Loucy (cell line): ENCODE results near the gene YBX3.

Source experiments
- H2AFZ ChIP-seq: fragments of 200-600 bp; sonication (generic); 2 replicates; pipeline ENCODE4 v1.6.0; 2016; ENCODE audit warnings: antibody characterized with exemption, mild to moderate bottlenecking, low read length, moderate library complexity
- H3F3A ChIP-seq: fragments of 200-600 bp; 2 replicates; pipeline ENCODE4 v1.6.0; 2016; ENCODE audit warnings: antibody characterized with exemption, low read depth, mild to moderate bottlenecking
- H3K27me3 ChIP-seq: fragments of 200-600 bp; sonication (generic); 2 replicates; pipeline ENCODE4 v1.6.1; 2014; ENCODE audit warnings: low read length, mild to moderate bottlenecking; ENCODE audit not compliant: insufficient read depth, poor library complexity, severe bottlenecking
- H3K36me3 ChIP-seq: fragments of 200-600 bp; sonication (generic); 2 replicates; pipeline ENCODE4 v1.6.1; 2016; ENCODE audit warnings: low read length; ENCODE audit not compliant: insufficient read depth
- H3K4me1 ChIP-seq: fragments of 200-600 bp; sonication (generic); 2 replicates; pipeline ENCODE4 v1.5.1; 2014; ENCODE audit warnings: low read length, mild to moderate bottlenecking; ENCODE audit not compliant: insufficient read depth, poor library complexity, severe bottlenecking
- H3K4me2 ChIP-seq: fragments of 200-600 bp; sonication (generic); 2 replicates; pipeline ENCODE4 v1.6.0; 2014; ENCODE audit warnings: antibody characterized with exemption, low read length, low read depth, mild to moderate bottlenecking; ENCODE audit not compliant: poor library complexity, severe bottlenecking
- H3K4me3 ChIP-seq: fragments of 200-600 bp; sonication (generic); 2 replicates; pipeline ENCODE4 v1.5.1; 2014; ENCODE audit warnings: low read length, mild to moderate bottlenecking, mixed read lengths; ENCODE audit not compliant: poor library complexity, severe bottlenecking
- H3K79me2 ChIP-seq: fragments of 200-600 bp; sonication (generic); 2 replicates; pipeline ENCODE4 v1.6.1; 2014; ENCODE audit warnings: low read length; ENCODE audit not compliant: insufficient read depth
- H3K9ac ChIP-seq: fragments of 200-600 bp; sonication (generic); 2 replicates; pipeline ENCODE4 v1.6.0; 2014; ENCODE audit warnings: mild to moderate bottlenecking, low read depth, low read length, moderate library complexity; ENCODE audit not compliant: poor library complexity, severe bottlenecking
- H3K9me2 ChIP-seq: fragments of 200-600 bp; sonication (generic); replicated peaks from 2 replicates; pipeline ENCODE4 v1.6.1; 2016; ENCODE audit warnings: low read depth, low read length, mixed read lengths
- H3K9me3 ChIP-seq: fragments of 200-600 bp; sonication (generic); 2 replicates; pipeline ENCODE4 v1.6.1; 2014; ENCODE audit warnings: mild to moderate bottlenecking, antibody characterized with exemption, low read length, low read depth; ENCODE audit not compliant: insufficient read depth
- H4K20me1 ChIP-seq: fragments of 200-600 bp; sonication (generic); 2 replicates; pipeline ENCODE4 v1.6.0; 2014; ENCODE audit warnings: antibody characterized with exemption, low read length, mild to moderate bottlenecking; ENCODE audit not compliant: insufficient read depth, poor library complexity, severe bottlenecking
- CTCF ChIP-seq: fragments of 200-600 bp; sonication (generic); conservative IDR thresholded peaks from 2 replicates; pipeline ENCODE4 v1.5.1; 2014; ENCODE audit warnings: mild to moderate bottlenecking, antibody characterized with exemption, low read length
- EZH2phosphoT487 ChIP-seq: fragments of 200-600 bp; IDR thresholded peaks from 2 replicates; pipeline ENCODE4 v1.6.1; 2018; ENCODE audit warnings: antibody characterized with exemption, mild to moderate bottlenecking, moderate library complexity, borderline replicate concordance

YBX3 gene

GRCh38 chr12:10705655-10706054 is 17.5 kb downstream of the YBX3 start:
- TF ChIP-seq CTCF (no peak), EZH2phosphoT487 (no peak)
- Histone ChIP-seq H3K36me3 (peaks cover 73% of the 10 kb centered on the region; the same call in 1 of the 2 replicates), H3K9me3 (no peaks in the 10 kb centered on the region), H3K4me1 (no peaks in the 10 kb centered on the region), H3K27me3 (no peaks in the 10 kb centered on the region), H3K9me2 (no peaks in the 10 kb centered on the region), H3K4me3 (no peak overlapping the region), H3K4me2 (no peak overlapping the region), H3K9ac (no peak overlapping the region), H3K79me2 (peaks cover 8% of the 10 kb centered on the region; the same call in 1 of the 2 replicates), H4K20me1 (no peaks in the 10 kb centered on the region), H3F3A (no peaks in the 10 kb centered on the region), H2AFZ (no peak overlapping the region)

GRCh38 chr12:10701843-10702242 is 21.3 kb downstream of the YBX3 start:
- Histone ChIP-seq H3K27me3 (no peaks in the 10 kb centered on the region), H4K20me1 (no peaks in the 10 kb centered on the region), H3F3A (no peaks in the 10 kb centered on the region), H3K4me1 (no peaks in the 10 kb centered on the region), H3K9me2 (no peaks in the 10 kb centered on the region), H3K4me3 (no peak overlapping the region), H3K9me3 (no peaks in the 10 kb centered on the region), H3K9ac (no peak overlapping the region), H3K4me2 (no peak overlapping the region), H2AFZ (no peak overlapping the region), H3K79me2 (no peaks in the 10 kb centered on the region), H3K36me3 (peaks cover 74% of the 10 kb centered on the region; the same call in 1 of the 2 replicates)
- TF ChIP-seq EZH2phosphoT487 (no peak), CTCF (no peak)

- no peaks in the 10 kb centered on the region for H3F3A ChIP-seq
- H3K27me3 ChIP-seq = no peaks in the 10 kb centered on the region
- no peaks in the 10 kb centered on the region for H3K79me2 ChIP-seq
- no peak overlapping the region for H3K9ac ChIP-seq
- TF ChIP-seq CTCF (no peak), EZH2phosphoT487 (no peak)
- no peaks in the 10 kb centered on the region for H4K20me1 ChIP-seq
- H2AFZ ChIP-seq = no peak overlapping the region
- H3K9me2 ChIP-seq = no peaks in the 10 kb centered on the region
- no peaks in the 10 kb centered on the region for H3K9me3 ChIP-seq
- peaks cover 72% of the 10 kb centered on the region; the same call in 1 of the 2 replicates for H3K36me3 ChIP-seq
- H3K4me1 ChIP-seq = no peaks in the 10 kb centered on the region
- no peak overlapping the region for H3K4me3 ChIP-seq
- no peak overlapping the region for H3K4me2 ChIP-seq
These were observed 21.9 kb downstream of the YBX3 start for GRCh38 chr12:10701131-10701681.
